Central memory CD4-positive, alpha-beta T cell (primary cell): Measurements from ENCODE around the gene MMP11.

Experiments used
- DNase-seq: peaks from one replicate; pipeline ENCODE4 v3.0.0; 2022

Gene MMP11

GRCh38 chr22:23803001-23803819, 30.6 kb downstream of the MMP11 start:
- DNase-seq = no peak

DNA sequence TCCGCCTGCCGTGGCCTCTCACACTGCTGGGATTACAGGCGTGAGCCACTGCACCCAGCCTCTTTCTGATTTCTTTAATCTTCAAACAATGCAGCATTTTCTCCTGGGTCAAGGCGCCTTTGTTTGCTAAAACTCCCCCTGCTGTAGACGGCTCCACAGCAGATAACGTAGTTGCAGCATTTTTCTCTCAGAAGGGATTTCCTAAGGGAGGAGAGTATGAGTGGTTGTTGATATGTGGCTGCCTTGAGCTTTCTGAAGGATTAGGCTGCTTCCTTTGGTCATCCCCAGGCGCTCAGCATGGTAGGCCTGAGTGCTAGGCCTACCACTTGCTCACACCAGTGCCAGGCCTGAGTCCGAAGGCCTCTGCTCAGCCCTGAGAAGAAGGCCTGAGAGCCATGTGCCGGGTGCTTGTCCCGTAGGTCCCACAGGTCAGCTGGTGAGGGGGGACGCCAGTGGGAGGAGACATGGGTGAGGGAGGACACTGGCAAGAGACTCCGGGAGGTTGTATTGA, 32.2 kb downstream of the MMP11 start:
- no peak for DNase-seq

DNA sequence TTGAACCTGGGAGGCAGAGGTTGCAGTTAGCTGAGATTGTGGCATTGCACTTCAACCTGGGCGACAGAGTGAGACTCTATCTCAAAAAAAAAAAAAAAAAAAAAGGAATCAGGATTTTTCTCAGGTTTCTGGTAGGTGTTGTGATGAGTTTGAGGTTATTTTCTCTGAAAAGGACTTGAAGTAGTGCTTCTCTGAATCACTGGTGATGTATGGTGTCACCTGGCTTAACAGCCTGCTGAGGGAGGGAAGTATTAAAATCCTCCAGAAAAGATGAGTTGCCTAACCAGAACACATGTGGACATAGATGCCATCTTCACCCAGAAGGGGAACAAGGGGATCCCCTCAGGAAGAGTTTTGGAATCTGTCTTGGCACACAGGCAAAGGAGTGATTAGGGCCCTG, 34.2 kb downstream of the MMP11 start:
- DNase-seq = no peak

DNA sequence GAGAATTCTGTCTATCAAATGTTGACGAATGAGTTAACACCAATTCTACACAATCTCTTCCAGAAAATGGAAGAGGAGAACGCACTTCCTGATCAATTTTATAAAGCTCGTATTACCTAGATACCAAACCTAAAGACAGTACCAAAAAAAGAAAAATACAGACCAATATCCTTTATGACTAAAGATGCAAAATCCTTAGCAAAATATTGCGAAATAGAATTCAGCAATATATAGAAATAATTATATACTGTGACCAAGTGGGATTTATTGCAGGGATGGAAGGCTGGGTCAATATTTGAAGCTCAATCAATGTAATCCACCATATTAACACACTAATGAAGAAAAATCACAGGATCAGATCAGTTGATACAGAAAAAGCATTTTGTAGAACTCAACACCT, 39.7 kb downstream of the MMP11 start:
- DNase-seq = no peak

DNA sequence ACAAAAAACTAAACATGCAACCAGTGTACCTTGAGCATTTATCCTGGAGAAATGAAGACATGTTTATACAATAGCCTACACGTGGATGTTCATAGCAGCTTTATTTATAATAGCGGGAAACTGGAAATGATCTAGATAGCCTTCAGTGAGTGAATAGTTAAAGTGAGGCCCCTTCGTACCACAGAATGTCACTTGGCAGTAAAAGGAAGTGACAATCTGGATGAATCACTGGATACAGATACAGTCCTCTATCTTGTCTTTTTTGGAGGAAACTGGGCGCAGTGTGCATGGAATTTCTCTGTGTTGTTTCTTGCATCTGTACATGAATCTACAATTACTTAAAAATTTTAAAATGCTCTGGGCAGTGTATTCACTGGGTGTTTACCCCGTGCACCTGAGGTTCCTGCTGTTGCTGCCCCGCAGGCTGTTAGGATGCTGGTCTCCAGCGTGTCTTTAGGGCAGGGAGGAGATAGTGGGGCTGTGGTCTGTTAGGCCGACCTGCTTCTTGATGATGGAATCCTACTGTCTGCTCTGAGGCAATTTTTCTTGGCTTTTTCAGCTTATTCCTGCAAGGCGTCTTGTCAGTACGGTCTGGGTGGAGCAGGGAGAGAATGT, 43.0 kb downstream of the MMP11 start:
- no peak for DNase-seq

- DNase-seq = no peak
These were observed 43.7 kb downstream of the MMP11 start for GRCh38 chr22:23816156-23816976.

DNA sequence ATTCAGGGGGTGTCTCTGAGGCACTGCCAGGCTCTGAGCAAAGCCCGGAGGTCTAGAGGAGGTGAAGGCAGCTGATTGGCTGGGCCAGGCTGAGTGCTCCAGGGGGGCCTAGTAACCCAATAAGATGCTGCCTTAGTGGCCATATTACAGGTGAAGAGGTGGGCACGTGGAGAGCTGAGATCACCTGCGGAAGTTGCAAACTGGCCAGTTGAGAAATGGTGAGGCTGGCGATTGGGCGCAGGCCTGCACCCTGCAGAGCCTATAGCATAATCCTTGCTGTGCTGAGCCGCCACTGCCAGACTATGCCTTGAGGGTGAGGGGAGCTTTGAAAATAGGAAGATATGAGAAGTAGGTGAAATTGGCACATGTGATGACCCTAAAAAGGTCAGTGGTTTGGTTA, 44.5 kb downstream of the MMP11 start:
- no peak for DNase-seq

DNA sequence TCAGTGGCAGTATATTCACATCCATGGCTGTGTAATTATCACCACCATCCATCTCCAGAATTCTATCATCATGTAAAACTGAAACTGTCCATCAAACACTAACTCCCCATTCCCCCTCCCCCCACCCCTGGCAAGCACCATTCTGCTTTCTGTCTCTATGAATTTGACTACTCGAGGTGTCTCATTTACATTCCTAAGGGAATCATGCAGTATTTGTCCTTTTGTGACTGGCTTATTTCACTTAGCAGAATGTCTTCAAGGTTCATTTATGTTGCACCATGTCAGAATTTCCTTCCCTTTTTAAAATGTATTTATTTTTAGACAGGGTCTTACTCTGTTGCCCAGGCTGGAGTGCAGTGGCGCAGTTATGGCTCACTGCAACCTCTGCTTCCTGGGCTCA, 45.9 kb downstream of the MMP11 start:
- DNase-seq = no peak

DNA sequence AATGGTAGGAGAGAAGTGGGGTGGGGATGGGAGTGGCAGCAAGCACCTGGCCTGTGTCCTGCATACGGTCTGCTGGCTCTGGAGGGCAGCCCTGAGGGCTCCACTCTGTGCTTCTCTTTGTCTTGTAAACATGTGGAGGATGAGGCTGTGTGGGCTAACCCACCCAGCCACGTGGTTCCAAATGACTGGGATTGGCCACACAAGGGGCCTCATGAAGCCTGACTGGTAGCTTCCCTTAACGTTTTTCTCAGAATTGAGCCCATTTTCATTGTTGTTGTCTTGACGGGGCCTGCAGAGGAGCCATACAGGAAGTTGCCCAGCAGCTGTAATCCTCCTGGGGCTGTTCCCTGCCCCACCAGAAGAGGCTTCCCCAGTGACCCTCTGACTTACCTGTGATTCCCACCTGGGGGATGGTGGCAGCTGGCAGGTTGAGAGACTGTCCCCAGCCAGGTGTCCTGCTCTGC, 48.1 kb downstream of the MMP11 start:
- DNase-seq = no peak

GRCh38 chr22:23822101-23822671, 49.5 kb downstream of the MMP11 start:
- no peak for DNase-seq

GRCh38 chr22:23823331-23823791, 50.7 kb downstream of the MMP11 start:
- no peak for DNase-seq

DNA sequence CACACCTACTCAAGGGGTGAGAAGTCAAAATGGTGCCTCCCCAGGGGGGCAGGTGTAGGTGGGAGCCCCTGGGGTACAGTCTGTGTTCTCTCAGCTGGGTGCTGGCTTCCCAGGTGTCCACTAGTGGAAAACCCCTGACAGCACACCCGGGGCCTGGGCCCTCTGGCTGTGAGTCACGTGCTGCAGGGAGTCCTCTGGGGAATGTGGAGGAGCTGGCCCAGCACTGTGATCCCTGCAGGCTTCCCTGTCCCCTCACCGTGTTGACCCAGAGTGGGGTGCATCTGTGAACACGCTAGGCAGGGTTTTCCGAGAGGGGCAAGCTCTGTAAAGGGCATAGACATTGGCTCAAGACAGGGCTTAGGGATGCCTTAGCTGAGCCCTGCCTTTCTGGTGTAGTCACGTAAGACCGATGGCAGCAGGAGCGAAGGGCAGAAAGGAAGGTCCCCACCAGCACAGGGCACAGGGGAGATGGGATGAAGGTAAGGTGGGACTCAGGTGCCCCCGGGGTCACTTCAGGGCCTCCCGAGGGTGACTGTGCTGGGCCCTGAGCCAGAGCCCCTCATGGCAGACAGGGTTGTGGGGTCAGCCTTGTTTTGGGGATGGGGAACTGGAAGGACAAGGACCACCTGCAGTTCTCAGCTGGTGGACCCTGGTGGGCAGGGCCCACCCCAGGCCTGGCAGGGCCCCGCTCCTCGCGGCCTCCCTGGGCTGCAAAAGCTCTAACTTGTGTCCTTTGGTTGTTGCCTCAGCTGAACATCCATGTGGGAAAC, 52.0 kb downstream of the MMP11 start:
- no peak for DNase-seq

- no peak for DNase-seq
These were observed 52.7 kb downstream of the MMP11 start for GRCh38 chr22:23825246-23825905.

DNA sequence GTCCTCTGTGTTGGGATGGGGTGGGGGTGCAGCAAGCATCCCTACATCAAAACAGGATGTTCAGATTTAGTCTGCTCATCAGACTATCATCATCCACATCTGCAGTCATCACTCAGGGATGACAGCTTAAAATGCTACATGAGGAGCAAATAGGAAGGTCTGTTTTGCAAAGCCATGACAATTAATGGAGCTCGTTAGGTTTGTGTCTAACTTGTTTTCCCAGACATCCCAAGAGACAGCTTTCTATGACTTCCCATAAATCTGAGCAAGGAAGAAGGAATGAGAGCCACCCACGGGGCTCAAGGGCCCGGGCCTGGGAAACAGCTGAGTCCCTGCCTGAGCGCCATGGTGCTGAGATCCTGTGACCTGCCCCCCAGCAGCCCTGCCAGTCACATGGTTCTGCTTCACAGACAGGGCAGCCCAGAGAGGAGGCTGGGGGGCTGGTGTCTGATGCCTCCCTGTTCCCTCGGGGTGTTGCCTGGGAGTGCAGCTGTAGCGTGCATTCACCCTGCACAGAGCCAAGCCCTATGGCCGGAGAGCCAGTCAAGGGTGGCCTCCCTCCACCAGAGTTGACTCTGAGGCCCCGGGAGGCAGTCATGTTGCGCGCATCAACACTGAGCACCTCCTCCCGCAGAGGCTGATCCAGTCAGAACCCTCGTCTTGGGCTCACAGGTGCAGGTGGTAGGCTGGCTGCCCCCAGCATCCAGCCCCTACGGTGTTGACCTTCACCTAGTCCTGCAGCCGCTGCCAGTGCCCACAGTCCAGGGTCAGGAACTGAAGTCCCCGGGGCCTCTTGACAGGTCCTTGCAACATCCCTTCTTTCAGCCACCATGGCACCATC, 54.1 kb downstream of the MMP11 start:
- DNase-seq = no peak

DNA sequence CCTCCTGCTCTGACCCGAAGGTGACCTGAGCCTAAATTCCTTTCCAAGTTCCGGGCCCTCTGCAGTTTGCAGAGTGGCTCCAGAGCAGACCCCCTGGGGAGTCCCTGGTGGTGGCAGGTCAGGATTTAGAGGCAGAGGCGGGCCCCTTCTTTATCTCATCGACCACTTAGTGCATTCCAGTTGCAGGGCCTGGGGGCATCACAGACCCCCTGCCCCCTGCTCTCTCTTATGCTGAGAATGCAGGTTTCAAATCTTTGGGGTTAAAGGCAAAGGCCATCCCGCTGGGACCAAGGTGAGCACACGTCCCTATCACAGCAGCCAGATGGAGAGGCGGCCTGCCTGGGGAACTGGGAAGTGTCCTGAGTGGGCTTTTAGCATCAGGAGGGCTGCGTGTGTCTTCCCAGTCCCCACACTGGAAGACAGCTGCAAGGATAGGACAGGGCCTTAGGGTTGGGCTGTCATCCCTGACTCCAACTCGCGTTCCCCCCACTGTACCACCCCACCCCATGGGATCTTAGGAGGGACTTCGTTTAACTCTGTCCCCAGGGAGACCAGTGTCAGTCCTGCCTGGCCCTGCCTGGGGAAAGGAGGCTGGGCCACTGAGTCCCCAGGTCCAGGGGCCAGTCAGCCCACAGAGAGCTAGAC, 54.8 kb downstream of the MMP11 start:
- no peak for DNase-seq

DNA sequence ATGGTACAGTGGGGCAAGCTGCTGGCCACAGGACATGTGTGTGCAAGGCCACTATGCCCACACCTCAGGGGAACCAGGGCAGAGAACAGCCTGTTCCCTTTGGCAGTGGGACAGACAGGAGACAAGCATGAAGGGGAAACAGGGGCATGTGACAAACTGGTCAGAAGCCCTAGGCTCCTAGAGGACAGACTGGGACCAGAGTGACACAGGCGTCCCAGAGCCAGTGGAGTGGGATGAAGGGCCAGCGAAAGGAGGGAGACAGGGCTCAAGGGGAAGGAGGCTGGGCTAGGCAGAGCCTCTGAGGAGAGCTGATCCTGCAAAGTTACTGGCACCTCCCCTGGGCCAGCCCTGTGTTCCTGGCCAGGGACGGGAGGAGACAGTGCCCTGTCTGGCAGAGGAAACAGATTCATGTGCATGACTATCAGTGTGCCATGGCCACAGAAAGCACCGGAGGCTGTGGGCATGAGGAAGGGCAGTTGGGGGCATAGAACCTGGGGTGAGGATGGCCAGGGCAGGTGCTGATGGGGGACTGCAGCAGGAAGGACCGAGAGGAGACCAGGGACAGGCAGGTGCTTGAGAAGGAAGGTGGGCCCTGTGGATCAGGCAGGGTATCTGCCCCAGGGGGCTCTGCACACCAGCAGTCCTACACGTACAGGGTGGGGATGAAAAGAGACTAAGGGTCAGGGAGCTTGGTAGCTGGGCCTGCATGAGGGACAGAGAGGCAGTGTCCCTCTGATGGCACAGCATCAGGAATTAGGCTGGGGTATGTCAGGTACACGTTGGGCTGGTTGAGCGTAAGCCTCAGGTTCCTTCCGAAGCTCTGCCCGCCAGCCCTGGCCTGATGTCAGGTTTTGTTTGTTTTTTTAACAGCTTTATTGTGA, 56.4 kb downstream of the MMP11 start:
- DNase-seq = no peak

DNA sequence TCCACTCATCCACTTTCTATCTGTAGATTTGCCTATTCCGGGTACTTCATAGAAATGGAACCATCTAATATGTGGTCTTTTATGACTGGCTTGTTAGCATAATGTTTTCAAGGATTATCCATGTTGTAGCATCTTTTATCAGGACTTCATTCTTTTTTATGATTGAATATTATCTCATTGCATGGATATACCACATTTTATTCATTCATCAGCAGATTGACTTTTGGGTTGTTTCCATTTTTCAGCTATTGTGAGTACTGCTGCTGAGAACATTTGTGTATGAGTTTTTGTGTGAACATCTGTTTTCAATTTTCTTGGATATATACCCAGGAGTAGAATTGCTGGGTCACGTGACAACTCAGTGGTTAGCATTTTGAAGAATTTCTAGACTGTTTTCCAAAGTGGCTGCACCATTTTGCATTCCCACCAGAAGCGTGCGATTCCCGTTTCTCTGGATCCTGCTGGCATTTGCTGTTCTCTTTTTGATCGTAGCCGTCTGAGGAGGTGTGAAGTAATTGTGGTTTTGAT, 57.3 kb downstream of the MMP11 start:
- no peak for DNase-seq

GRCh38 chr22:23831261-23831660, 58.6 kb downstream of the MMP11 start:
- DNase-seq = no peak

- DNase-seq = no peak
These were observed 59.1 kb downstream of the MMP11 start for GRCh38 chr22:23831781-23832180.
